ENCODE data around the gene CMC1.
A peak's percentile ranks its signal among the peaks of the same experiment; 100 is the strongest.

Gene CMC1

GRCh38 chr3:28218071-28218916, 23.1 kb upstream of the CMC1 start:
- Histone ChIP-seq H3K4me3 (ENCODE audit: low read length) (no peak overlapping the region), H3K4me2 (ENCODE audit: low read length) (no peak overlapping the region), H3K36me3 (ENCODE audit: insufficient read depth, low read length) (no peaks in the 10 kb centered on the region), H3K9ac (ENCODE audit: low read depth, low read length) (no peak overlapping the region), H3K9me3 (replicated peaks; ENCODE audit: low read length) (no peaks in the 10 kb centered on the region), H3K27me3 (ENCODE audit: control insufficient read depth, insufficient read depth, low read length) (no peaks in the 10 kb centered on the region), H3K4me1 (ENCODE audit: control insufficient read depth, insufficient read depth, low read length) (no peaks in the 10 kb centered on the region)

- H3K9me3 ChIP-seq (replicated peaks; ENCODE audit: low read length), result no peaks in the 10 kb centered on the region
- no peaks in the 10 kb centered on the region for H3K36me3 ChIP-seq (ENCODE audit: insufficient read depth, low read length)
- no peak overlapping the region for H3K4me2 ChIP-seq (ENCODE audit: low read length)
- no peak overlapping the region for H3K4me3 ChIP-seq (ENCODE audit: low read length)
- no peaks in the 10 kb centered on the region for H3K27me3 ChIP-seq (ENCODE audit: control insufficient read depth, insufficient read depth, low read length)
- no peak overlapping the region for H3K9ac ChIP-seq (ENCODE audit: low read depth, low read length)
- H3K4me1 ChIP-seq (ENCODE audit: control insufficient read depth, insufficient read depth, low read length), result no peaks in the 10 kb centered on the region
These were observed 22.6 kb upstream of the CMC1 start for GRCh38 chr3:28218917-28219198.

GRCh38 chr3:28224430-28224829, 17.0 kb upstream of the CMC1 start:
- H3K36me3 ChIP-seq (ENCODE audit: insufficient read depth, low read length), result no peaks in the 10 kb centered on the region

GRCh38 chr3:28226020-28226419, 15.4 kb upstream of the CMC1 start:
- Histone ChIP-seq H3K9me3 (replicated peaks; ENCODE audit: low read length) (no peaks in the 10 kb centered on the region), H3K4me1 (ENCODE audit: control insufficient read depth, insufficient read depth, low read length) (no peaks in the 10 kb centered on the region), H3K36me3 (ENCODE audit: insufficient read depth, low read length) (no peaks in the 10 kb centered on the region), H3K27me3 (ENCODE audit: control insufficient read depth, insufficient read depth, low read length) (no peaks in the 10 kb centered on the region), H3K4me2 (ENCODE audit: low read length) (no peak overlapping the region), H3K9ac (ENCODE audit: low read depth, low read length) (no peak overlapping the region), H3K4me3 (ENCODE audit: low read length) (no peak overlapping the region)

More at GRCh38 chr3:28224430-28224829, 17.0 kb upstream of the CMC1 start:
- H3K4me2 ChIP-seq (ENCODE audit: low read length), result no peak overlapping the region
- no peaks in the 10 kb centered on the region for H3K9me3 ChIP-seq (replicated peaks; ENCODE audit: low read length)
- H3K4me3 ChIP-seq (ENCODE audit: low read length), result no peak overlapping the region
- H3K27me3 ChIP-seq (ENCODE audit: control insufficient read depth, insufficient read depth, low read length), result no peaks in the 10 kb centered on the region
- no peak overlapping the region for H3K9ac ChIP-seq (ENCODE audit: low read depth, low read length)
- no peaks in the 10 kb centered on the region for H3K4me1 ChIP-seq (ENCODE audit: control insufficient read depth, insufficient read depth, low read length)

- Histone ChIP-seq H3K9ac (ENCODE audit: low read depth, low read length) (no peak overlapping the region), H3K4me3 (ENCODE audit: low read length) (no peak overlapping the region), H3K4me1 (ENCODE audit: control insufficient read depth, insufficient read depth, low read length) (no peaks in the 10 kb centered on the region), H3K27me3 (ENCODE audit: control insufficient read depth, insufficient read depth, low read length) (no peaks in the 10 kb centered on the region), H3K9me3 (replicated peaks; ENCODE audit: low read length) (no peaks in the 10 kb centered on the region), H3K36me3 (ENCODE audit: insufficient read depth, low read length) (no peaks in the 10 kb centered on the region), H3K4me2 (ENCODE audit: low read length) (no peak overlapping the region)
These were observed 12.8 kb upstream of the CMC1 start for GRCh38 chr3:28228623-28229022.

GRCh38 chr3:28232659-28233058, 8.8 kb upstream of the CMC1 start:
- Histone ChIP-seq H3K9me3 (replicated peaks; ENCODE audit: low read length) (no peaks in the 10 kb centered on the region), H3K9ac (ENCODE audit: low read depth, low read length) (no peak overlapping the region), H3K36me3 (ENCODE audit: insufficient read depth, low read length) (no peaks in the 10 kb centered on the region), H3K4me2 (ENCODE audit: low read length) (no peak overlapping the region), H3K4me1 (ENCODE audit: control insufficient read depth, insufficient read depth, low read length) (no peaks in the 10 kb centered on the region), H3K4me3 (ENCODE audit: low read length) (no peak overlapping the region), H3K27me3 (ENCODE audit: control insufficient read depth, insufficient read depth, low read length) (no peaks in the 10 kb centered on the region)

- no peaks in the 10 kb centered on the region for H3K4me1 ChIP-seq (ENCODE audit: control insufficient read depth, insufficient read depth, low read length)
- H3K9ac ChIP-seq (ENCODE audit: low read depth, low read length), result no peak overlapping the region
These were observed 7.0 kb upstream of the CMC1 start for GRCh38 chr3:28234454-28234853.

GRCh38 chr3:28239108-28239507, 2.3 kb upstream of the CMC1 start:
- Histone ChIP-seq H3K9me3 (replicated peaks; ENCODE audit: low read length) (no peaks in the 10 kb centered on the region), H3K36me3 (ENCODE audit: insufficient read depth, low read length) (no peaks in the 10 kb centered on the region), H3K4me1 (ENCODE audit: control insufficient read depth, insufficient read depth, low read length) (peaks cover 15% of the 10 kb centered on the region), H3K9ac (ENCODE audit: low read depth, low read length) (no peak overlapping the region), H3K27me3 (ENCODE audit: control insufficient read depth, insufficient read depth, low read length) (no peaks in the 10 kb centered on the region), H3K4me2 (ENCODE audit: low read length) (no peak overlapping the region), H3K4me3 (ENCODE audit: low read length) (no peak overlapping the region)

More at GRCh38 chr3:28234454-28234853, 7.0 kb upstream of the CMC1 start:
- Histone ChIP-seq H3K36me3 (ENCODE audit: insufficient read depth, low read length) (no peaks in the 10 kb centered on the region), H3K4me3 (ENCODE audit: low read length) (no peak overlapping the region), H3K9me3 (replicated peaks; ENCODE audit: low read length) (no peaks in the 10 kb centered on the region), H3K4me2 (ENCODE audit: low read length) (no peak overlapping the region), H3K27me3 (ENCODE audit: control insufficient read depth, insufficient read depth, low read length) (no peaks in the 10 kb centered on the region)

GRCh38 chr3:28240441-28240840, 978 bp upstream of the CMC1 start:
- Histone ChIP-seq H3K4me2 (ENCODE audit: low read length) (peak overlapping the region; percentile 89), H3K27me3 (ENCODE audit: control insufficient read depth, insufficient read depth, low read length) (no peaks in the 10 kb centered on the region), H3K4me3 (ENCODE audit: low read length) (peak overlapping the region; percentile 94), H3K36me3 (ENCODE audit: insufficient read depth, low read length) (no peaks in the 10 kb centered on the region), H3K4me1 (ENCODE audit: control insufficient read depth, insufficient read depth, low read length) (peaks cover 15% of the 10 kb centered on the region), H3K9ac (ENCODE audit: low read depth, low read length) (peak overlapping the region; percentile 97), H3K9me3 (replicated peaks; ENCODE audit: low read length) (no peaks in the 10 kb centered on the region)

- Histone ChIP-seq H3K9me3 (replicated peaks; ENCODE audit: low read length) (no peaks in the 10 kb centered on the region), H3K36me3 (ENCODE audit: insufficient read depth, low read length) (no peaks in the 10 kb centered on the region), H3K4me2 (ENCODE audit: low read length) (peak overlapping the region; percentile 89), H3K27me3 (ENCODE audit: control insufficient read depth, insufficient read depth, low read length) (no peaks in the 10 kb centered on the region), H3K4me3 (ENCODE audit: low read length) (peak overlapping the region; percentile 94), H3K4me1 (ENCODE audit: control insufficient read depth, insufficient read depth, low read length) (peaks cover 15% of the 10 kb centered on the region), H3K9ac (ENCODE audit: low read depth, low read length) (peak overlapping the region; percentile 97)
These were observed 1.1 kb downstream of the CMC1 start for GRCh38 chr3:28242519-28242918.

- Histone ChIP-seq H3K4me1 (ENCODE audit: control insufficient read depth, insufficient read depth, low read length) (peaks cover 15% of the 10 kb centered on the region), H3K4me3 (ENCODE audit: low read length) (no peak overlapping the region), H3K27me3 (ENCODE audit: control insufficient read depth, insufficient read depth, low read length) (no peaks in the 10 kb centered on the region), H3K9me3 (replicated peaks; ENCODE audit: low read length) (no peaks in the 10 kb centered on the region), H3K4me2 (ENCODE audit: low read length) (no peak overlapping the region), H3K36me3 (ENCODE audit: insufficient read depth, low read length) (no peaks in the 10 kb centered on the region), H3K9ac (ENCODE audit: low read depth, low read length) (no peak overlapping the region)
These were observed 2.1 kb downstream of the CMC1 start for GRCh38 chr3:28243424-28244106.

GRCh38 chr3:28244491-28244890, 3.1 kb downstream of the CMC1 start:
- no peak overlapping the region for H3K9ac ChIP-seq (ENCODE audit: low read depth, low read length)
- H3K4me3 ChIP-seq (ENCODE audit: low read length), result no peak overlapping the region
- H3K4me1 ChIP-seq (ENCODE audit: control insufficient read depth, insufficient read depth, low read length), result peaks cover 15% of the 10 kb centered on the region
- no peaks in the 10 kb centered on the region for H3K27me3 ChIP-seq (ENCODE audit: control insufficient read depth, insufficient read depth, low read length)
- H3K9me3 ChIP-seq (replicated peaks; ENCODE audit: low read length), result no peaks in the 10 kb centered on the region
- no peaks in the 10 kb centered on the region for H3K36me3 ChIP-seq (ENCODE audit: insufficient read depth, low read length)
- H3K4me2 ChIP-seq (ENCODE audit: low read length), result no peak overlapping the region

Data from skeletal muscle satellite cell (primary cell).